C1 segment of cervical spinal cord (tissue), 14 donors: ENCODE measurements around the gene LYPD6B.

Source experiments
- DNase-seq, 14 donors: peaks; one replicate each; lab custom pipeline; 2025; lab: John Stamatoyannopoulos, UW

Gene LYPD6B

DNA sequence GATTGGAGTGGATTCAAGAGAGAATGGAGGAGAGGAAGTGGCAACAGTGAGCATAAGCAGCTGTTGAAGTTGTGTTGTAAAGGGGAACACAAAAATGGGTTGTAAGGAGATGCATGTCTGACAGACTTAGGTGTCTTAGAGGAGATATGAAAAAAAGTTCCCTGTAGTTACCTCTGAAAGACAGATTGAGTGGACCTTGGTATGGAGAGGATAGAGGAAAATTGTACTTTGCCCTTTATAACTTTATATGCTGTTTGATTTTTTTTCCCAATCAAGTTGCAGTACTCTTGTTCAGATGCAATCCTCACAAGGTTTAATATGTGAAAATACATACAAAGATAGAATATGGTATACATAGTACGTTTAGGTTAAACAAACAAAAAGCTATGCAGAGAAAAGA is 73.6 kb downstream of the LYPD6B start:
- DNase-seq, result no peak

GRCh38 chr2:149112713-149113112 is 74.2 kb downstream of the LYPD6B start:
- DNase-seq, result no peak

GRCh38 chr2:149115781-149116180 is 77.3 kb downstream of the LYPD6B start:
- no peak for DNase-seq

DNA sequence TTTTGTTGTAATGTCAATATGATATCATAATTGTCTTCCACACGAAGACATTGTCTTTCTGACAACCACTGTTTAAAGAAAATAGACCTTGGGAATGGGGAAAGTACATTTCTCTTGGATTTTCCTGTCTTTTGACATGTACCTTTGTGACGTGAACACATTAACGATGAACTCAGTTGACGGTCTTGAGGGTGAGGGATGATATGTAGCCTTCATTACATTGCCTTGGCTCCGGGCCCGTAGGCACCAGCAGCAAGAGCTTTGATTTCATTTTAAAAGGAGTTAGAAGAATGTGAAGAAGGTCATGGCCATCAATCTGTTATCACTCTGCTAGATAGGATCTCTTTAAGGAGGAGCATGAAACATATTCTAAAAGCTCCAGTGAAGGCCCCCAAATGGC is 80.9 kb downstream of the LYPD6B start:
- DNase-seq, result no peak

- no peak for DNase-seq
These were observed 84.0 kb downstream of the LYPD6B start for GRCh38 chr2:149122516-149122915.

DNA sequence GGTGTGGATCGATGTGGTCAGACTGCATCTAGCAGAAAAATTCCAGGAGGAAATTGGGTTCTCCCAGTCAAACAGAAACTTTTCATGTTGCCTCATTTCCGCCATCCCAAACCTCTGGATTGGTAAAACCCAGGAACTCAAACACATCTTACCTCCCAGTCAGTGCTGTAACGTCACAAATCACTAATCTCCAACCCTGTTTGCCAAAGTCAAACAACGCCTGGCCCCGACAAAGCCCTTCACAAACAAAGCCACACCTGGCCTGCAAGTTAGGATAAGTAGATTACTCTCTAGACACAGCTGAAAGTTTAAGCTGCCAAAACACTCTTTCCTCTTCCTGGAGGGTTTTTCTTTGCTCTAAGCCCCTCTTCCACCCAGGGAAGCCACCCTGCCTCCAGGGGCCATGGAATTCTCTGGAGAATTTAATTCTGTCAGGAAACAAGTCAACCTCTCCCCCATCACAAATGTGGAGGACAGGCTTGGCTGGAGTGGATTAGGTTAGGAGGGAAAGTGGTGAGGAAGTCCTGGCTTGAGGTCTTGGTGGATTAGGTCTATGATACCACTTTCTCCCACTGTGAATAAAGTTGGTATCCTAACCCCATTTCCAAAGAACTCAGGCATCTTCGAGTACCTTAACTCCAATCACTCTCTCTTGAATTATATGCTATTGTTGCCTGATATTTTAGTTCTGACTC is 86.7 kb downstream of the LYPD6B start:
- no peak for DNase-seq

DNA sequence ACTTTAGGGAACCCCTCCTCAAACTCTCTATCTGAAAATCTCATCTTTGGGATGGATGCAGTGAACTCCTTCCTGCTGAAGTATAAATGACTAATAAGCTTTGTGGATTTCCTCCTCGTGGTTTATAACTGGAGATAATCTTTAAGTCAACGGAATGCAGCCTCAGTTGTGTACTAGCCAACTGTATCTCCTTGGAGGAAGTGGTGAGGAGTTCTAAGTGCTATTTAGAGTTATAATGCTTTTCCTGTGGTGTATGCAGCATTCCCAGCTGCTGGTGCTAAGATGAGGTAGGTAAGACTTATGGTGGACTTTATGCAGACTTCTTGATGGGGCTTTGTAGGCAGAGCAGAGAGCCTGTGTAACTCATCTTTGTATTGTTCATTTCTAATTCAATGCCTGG is 90.9 kb downstream of the LYPD6B start:
- no peak for DNase-seq

DNA sequence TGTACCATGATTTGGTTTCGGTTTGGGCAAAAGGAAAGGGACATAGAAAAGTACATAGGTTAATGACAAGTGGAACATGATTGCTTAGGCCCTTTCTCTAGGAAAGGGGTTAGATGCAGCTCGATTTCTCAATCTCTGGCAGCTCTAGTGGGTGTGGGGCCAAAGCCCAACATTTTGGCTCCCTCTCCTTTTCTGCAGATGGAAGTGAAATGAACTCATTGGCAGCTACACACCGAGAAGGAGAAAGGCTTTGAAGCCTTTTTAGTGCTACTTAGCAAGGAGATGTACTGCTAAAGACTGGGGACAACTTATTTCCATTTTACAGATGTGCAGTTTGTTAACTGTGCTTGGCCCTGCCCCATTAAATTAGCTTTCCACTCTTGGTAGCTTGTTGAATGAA is 93.8 kb downstream of the LYPD6B start:
- no peak for DNase-seq

DNA sequence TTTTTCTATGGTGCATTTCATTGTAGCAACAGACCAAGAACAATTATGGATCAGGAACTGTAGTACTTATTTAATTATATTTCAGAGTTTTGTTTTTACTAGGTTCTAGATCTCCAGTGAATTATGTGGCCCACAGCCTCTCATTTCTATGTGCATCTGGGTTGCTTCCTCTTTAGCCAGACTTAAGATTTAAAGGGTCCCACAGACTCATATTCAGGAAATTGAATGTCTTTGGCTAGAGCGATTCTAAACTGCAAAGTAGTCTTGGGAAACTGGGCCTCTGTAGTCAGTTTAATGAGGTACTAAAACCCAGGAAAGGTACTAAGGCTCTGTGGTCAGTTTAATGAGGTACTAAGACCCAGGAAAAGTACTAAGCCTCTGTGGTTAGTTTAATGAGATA is 94.4 kb downstream of the LYPD6B start:
- no peak for DNase-seq

DNA sequence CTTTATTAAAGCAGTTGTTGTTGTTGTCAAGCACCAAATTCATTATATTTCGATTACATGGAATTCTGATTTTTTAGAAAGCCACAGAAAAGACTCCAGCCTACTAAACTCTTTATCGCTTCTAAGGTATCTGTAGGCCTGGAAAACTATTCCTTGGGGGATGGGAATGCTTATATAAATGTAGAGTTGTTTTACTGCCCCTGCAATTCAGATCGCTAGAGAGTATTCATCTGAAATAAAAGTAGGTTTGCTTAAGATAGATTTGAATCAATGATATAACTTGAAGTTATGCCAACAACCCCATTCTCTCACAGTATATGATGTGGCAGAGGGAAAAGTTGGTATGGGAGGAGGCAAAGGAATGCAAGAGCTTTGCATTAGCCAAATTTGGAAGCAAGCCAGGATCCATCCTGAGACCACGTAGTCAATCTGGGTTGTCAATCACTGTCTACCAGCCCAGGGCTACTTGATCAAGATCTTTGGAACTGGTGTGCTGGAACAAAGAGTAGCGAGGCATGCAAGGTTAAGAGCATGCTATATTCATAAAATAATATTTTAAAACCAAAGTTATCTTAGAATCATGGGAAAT is 95.9 kb downstream of the LYPD6B start:
- DNase-seq, result no peak

- DNase-seq, result no peak
These were observed 97.6 kb downstream of the LYPD6B start for GRCh38 chr2:149136111-149136510.

DNA sequence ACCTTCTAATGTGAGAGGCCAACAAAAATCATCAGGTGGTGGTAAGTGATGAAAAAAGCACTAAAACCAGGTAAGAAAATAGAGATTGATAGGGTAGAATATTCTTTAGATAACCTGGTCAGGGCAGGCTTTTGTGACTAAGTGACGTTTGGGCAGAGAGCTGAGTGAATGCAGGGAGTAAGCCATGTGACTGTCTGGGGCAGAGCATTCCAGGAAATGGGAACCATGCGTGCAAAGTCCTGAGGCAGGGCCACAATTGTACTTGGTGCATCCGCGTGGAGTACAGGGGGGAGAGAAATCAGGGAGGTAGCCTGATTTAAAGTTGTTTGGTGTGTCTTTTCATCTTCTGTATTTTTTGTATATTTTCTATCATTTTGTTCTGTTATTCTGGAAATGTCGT is 102.5 kb downstream of the LYPD6B start:
- no peak for DNase-seq

- no peak for DNase-seq
These were observed 105.2 kb downstream of the LYPD6B start for GRCh38 chr2:149143734-149144133.

- DNase-seq, result no peak
These were observed 107.1 kb downstream of the LYPD6B start for GRCh38 chr2:149145314-149146295.

- DNase-seq, result no peak
These were observed 108.4 kb downstream of the LYPD6B start for GRCh38 chr2:149146876-149147275.

- no peak for DNase-seq
These were observed 109.9 kb downstream of the LYPD6B start for GRCh38 chr2:149148194-149149006.

- no peak for DNase-seq
These were observed 110.5 kb downstream of the LYPD6B start for GRCh38 chr2:149149007-149149297.

GRCh38 chr2:149152469-149152953 is 114.0 kb downstream of the LYPD6B start:
- no peak for DNase-seq

GRCh38 chr2:149155196-149155969 is 116.9 kb downstream of the LYPD6B start:
- DNase-seq, result no peak

DNA sequence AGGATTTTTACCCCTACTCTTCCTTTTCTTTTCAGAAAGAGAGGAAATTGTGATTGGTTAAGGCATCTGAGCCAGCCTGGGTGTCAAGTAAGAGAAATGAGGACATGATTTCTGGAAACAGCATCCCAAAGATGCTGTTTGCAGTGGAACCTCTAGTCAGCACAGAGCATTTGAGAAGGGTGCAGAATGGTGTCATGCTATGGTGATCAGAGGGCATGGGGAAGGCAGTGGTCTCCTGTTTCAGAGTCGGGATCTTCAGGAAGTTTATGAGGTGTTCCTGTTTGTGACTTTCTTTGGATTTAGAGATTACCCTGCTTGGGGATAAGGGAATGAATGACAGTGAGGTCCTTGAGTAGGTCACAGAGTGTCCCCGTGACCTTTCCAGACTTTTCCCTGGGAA is 117.5 kb downstream of the LYPD6B start:
- no peak for DNase-seq
